ENCODE results near the gene KYAT1. TPM values are rescaled to one million over a fixed set of nuclear protein-coding genes. Genes with fewer than 3 reads are reported as not detected.

The KYAT1 gene
- polyA plus RNA-seq, 2 of the 4 experiments (the other 2 are of a cell fraction): 8.4 to 10.0 TPM

DNA sequence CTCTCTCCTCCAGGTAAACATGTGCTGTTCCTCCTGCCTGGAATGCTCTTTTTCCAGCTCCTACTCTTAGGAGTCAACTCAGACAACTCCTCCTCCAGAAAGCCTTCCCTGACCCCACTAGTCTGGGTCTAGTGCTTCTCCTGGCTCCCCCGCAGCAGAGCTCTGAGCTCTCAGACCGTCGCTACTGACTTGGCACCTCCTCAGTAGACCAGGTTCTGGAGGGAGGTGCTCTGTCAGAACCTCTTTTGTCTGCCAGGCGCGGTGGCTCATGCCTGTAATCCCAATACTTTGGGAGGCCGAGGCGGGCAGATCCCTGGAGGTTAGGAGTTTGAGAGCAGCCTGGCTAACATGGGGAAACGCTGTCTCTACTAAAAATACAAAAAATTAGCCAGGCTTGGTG, 3.6 kb upstream of the KYAT1 start:
- 97% methylated on average over 8 of the region's 8 CpGs for WGBS (ENCODE audit: missing lambda C conversion rate)
- no peak for DNase-seq (ENCODE audit: low read depth in 1 of 2, low spot score in 1 of 2)
- Histone ChIP-seq H3K4me1 (peaks cover 23% of the 10 kb centered on the region), H3K9me3 (no peaks in the 10 kb centered on the region), H3K4me3 (no peak overlapping the region), H3K4me2 (no peak overlapping the region), H3K27ac (no peak overlapping the region)
- ChIA-PET CTCF (interaction anchor here (1.7 to 3.2 kb wide), 2 partner anchors 23 to 43 kb away, joined by 6 to 13 read pairs; no protein-coding TSS in a partner anchor), POLR2A (no interaction called here)
- ATAC-seq: no peak
- TF ChIP-seq KDM5A (IDR thresholded peaks at IDR 0.05): no peak
- no peak for TF ChIP-seq HOXB13 (CRISPR knock-in tag; IDR thresholded peaks at IDR 0.05; ENCODE audit: low read depth)
- TF ChIP-seq BHLHE40 (IDR thresholded peaks at IDR 0.05; ENCODE audit: low read depth, low read length): no peak
- TF ChIP-seq PHF8 (IDR thresholded peaks at IDR 0.05; ENCODE audit: borderline replicate concordance, low read depth): no peak
- TF ChIP-seq TFCP2L1 (CRISPR knock-in tag; IDR thresholded peaks at IDR 0.05): no peak
- TF ChIP-seq RARB (CRISPR knock-in tag; IDR thresholded peaks at IDR 0.05): no peak
- TF ChIP-seq, protein P1, sequence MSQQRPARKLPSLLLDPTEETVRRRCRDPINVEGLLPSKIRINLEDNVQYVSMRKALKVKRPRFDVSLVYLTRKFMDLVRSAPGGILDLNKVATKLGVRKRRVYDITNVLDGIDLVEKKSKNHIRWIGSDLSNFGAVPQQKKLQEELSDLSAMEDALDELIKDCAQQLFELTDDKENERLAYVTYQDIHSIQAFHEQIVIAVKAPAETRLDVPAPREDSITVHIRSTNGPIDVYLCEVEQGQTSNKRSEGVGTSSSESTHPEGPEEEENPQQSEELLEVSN (IDR thresholded peaks at IDR 0.05; ENCODE audit: borderline replicate concordance, low read depth): no peak
- TF ChIP-seq JUN (IDR thresholded peaks at IDR 0.05): no peak
- no peak for TF ChIP-seq EHMT2 (IDR thresholded peaks at IDR 0.05; ENCODE audit: low read depth)
- TF ChIP-seq EP300 (IDR thresholded peaks at IDR 0.05): no peak
- no peak for TF ChIP-seq ESRRA (IDR thresholded peaks at IDR 0.05; ENCODE audit: borderline replicate concordance, low read length)
- TF ChIP-seq, protein P2, sequence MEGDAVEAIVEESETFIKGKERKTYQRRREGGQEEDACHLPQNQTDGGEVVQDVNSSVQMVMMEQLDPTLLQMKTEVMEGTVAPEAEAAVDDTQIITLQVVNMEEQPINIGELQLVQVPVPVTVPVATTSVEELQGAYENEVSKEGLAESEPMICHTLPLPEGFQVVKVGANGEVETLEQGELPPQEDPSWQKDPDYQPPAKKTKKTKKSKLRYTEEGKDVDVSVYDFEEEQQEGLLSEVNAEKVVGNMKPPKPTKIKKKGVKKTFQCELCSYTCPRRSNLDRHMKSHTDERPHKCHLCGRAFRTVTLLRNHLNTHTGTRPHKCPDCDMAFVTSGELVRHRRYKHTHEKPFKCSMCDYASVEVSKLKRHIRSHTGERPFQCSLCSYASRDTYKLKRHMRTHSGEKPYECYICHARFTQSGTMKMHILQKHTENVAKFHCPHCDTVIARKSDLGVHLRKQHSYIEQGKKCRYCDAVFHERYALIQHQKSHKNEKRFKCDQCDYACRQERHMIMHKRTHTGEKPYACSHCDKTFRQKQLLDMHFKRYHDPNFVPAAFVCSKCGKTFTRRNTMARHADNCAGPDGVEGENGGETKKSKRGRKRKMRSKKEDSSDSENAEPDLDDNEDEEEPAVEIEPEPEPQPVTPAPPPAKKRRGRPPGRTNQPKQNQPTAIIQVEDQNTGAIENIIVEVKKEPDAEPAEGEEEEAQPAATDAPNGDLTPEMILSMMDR (IDR thresholded peaks at IDR 0.05): no peak
- no peak for TF ChIP-seq CBX8 (IDR thresholded peaks at IDR 0.05)
- FAIRE-seq: no peak

DNA sequence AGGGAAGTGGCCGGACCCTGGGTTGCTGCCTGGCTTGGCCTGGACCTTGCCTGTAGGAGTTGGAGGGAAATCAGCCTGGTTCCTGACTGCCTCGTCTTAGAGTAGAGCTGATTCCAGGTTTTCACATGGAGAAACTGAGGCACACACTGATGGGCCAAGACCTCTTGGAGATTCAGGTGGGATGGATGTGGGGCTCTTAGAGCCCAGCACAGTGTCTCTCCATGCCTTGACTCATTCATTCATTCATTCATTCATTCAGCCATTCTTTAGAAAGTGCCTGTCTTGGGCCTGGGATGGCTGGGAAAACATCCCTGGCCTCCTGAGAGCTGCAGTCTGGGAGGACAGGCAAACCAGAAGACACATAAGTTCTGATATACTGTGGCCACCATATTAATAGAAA, 2.4 kb upstream of the KYAT1 start:
- Histone ChIP-seq H3K9me3 (no peaks in the 10 kb centered on the region), H3K4me3 (no peak overlapping the region), H3K4me2 (peak overlapping the region; percentile 98; the same call in 2 of the 3 replicates), H3K4me1 (peaks cover 32% of the 10 kb centered on the region), H3K27ac (no peak overlapping the region)
- DNase-seq (ENCODE audit: low read depth in 1 of 2, low spot score in 1 of 2) (no peak), ATAC-seq (no peak), FAIRE-seq (no peak)
- ChIA-PET POLR2A (no interaction called here), CTCF (interaction anchor here (1.1 to 3.2 kb wide), 4 partner anchors 21 to 44 kb away, joined by 3 to 13 read pairs (median 4); no protein-coding TSS in a partner anchor)
- WGBS (ENCODE audit: missing lambda C conversion rate): 96% methylated on average over 2 of the region's 2 CpGs
- TF ChIP-seq NPAS2 (CRISPR knock-in tag; IDR thresholded peaks at IDR 0.05; ENCODE audit: borderline replicate concordance) (no peak), RNF2 (IDR thresholded peaks at IDR 0.05; ENCODE audit: borderline replicate concordance, low read depth) (no peak), BHLHE40 (IDR thresholded peaks at IDR 0.05; ENCODE audit: low read depth, low read length) (no peak)

DNA sequence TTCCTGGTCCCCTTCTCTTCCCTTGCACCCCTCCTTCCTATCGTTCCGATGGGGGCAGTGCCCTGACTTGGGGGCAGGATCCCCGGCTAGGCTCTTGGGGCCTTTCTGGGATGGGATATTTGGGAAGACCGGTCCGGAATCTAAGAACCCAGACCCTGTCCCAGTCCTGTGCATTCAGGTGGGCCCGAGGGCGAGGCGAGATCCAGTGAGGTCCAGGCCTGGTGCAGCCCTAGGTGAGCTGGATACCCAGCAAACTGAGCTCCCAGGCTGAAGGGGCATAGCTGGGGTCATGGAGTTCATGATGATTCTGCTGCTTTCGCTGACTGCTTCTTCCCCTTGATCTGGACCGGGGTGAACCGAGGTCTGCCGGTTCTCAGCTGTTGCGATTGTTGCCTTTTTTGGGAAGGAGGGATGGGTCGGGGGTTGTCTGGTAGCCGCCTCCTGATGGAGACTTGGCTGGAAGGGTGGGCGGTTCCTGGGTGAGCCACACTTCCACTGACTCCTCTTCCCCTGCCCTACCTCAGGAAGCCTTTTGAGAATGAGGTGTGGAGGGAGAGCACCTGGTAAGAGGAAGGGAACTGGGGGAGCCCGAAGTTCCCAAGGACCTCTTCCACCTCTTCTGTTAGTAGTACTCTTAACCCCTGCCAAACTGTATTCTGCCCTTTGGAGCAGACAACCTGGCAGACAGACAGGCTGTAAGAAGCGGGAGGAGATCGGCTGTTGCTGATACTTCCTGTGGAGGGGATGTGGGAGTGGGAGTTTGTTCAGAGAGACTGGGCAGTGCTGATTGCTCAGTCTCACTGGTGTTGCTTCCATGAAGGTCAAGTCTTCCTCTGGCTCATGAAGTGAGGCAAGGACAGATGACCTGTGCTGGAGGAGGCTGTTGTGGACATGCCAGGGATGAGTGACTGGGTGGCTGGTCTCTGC, 1.2 kb upstream of the KYAT1 start:
- FAIRE-seq (no peak), DNase-seq (ENCODE audit: low read depth in 1 of 2, low spot score in 1 of 2) (no peak), ATAC-seq (peak in 1 of 2 experiments; percentile 13; a peak in 3 of 6 replicates)
- no peaks in the 10 kb centered on the region for H3K9me3 ChIP-seq
- peak overlapping the region; percentile 98 for H3K4me2 ChIP-seq
- POLR2A ChIA-PET: no interaction called here
- H3K4me3 ChIP-seq: peak overlapping the region; percentile 93
- CTCF ChIA-PET: interaction anchor here (1.0 to 1.9 kb wide), 7 partner anchors 8 to 74 kb away, joined by 3 to 7 read pairs (median 4); no protein-coding TSS in a partner anchor
- TF ChIP-seq RNF2 (IDR thresholded peaks at IDR 0.05; ENCODE audit: borderline replicate concordance, low read depth) (no peak), FOXS1 (CRISPR knock-in tag; IDR thresholded peaks at IDR 0.05) (no peak), CEBPB (IDR thresholded peaks at IDR 0.05) (no peak), GATA3 (IDR thresholded peaks at IDR 0.05; ENCODE audit: borderline replicate concordance) (no peak), NR3C1 (IDR thresholded peaks at IDR 0.05) (no peak), MAFK (IDR thresholded peaks at IDR 0.05; ENCODE audit: partially characterized antibody) (no peak), CHD4 (IDR thresholded peaks at IDR 0.05; ENCODE audit: borderline replicate concordance) (no peak), HOXB13 (CRISPR knock-in tag; IDR thresholded peaks at IDR 0.05; ENCODE audit: low read depth) (no peak), RCOR1 (IDR thresholded peaks at IDR 0.05; ENCODE audit: low read depth, low read length) (no peak), SMC3 (IDR thresholded peaks at IDR 0.05) (no peak), NPAS2 (CRISPR knock-in tag; IDR thresholded peaks at IDR 0.05; ENCODE audit: borderline replicate concordance) (no peak), TP53 (CRISPR knock-in tag; IDR thresholded peaks at IDR 0.05) (no peak), POLR2AphosphoS2 (conservative IDR thresholded peaks at IDR 0.05; ENCODE audit: low read length) (no peak), ESRRA (IDR thresholded peaks at IDR 0.05; ENCODE audit: borderline replicate concordance, low read length) (no peak), HOXB5 (CRISPR knock-in tag; IDR thresholded peaks at IDR 0.05) (no peak), KDM5A (IDR thresholded peaks at IDR 0.05) (no peak)
- TF ChIP-seq, protein P1 (IDR thresholded peaks at IDR 0.05; ENCODE audit: borderline replicate concordance, low read depth): no peak
- peak overlapping the region; percentile 96 to 98 for H3K27ac ChIP-seq
- H3K4me1 ChIP-seq: peaks cover 38% of the 10 kb centered on the region
- WGBS (ENCODE audit: missing lambda C conversion rate): 2% methylated on average over 19 of the region's 19 CpGs
